ENCODE results near the gene ETFB. TPM values are rescaled to one million over a fixed set of nuclear protein-coding genes. Genes with fewer than 3 reads are reported as not detected.

Gene ETFB
- total RNA-seq, 1 donor from 2014 or later, result 41.2 TPM

- DNase-seq (ENCODE audit: low spot score in 2 of 2), result no peak
- no peak for FAIRE-seq
Measured at GRCh38 chr19:51301266-51301665, 64.9 kb downstream of the ETFB start.

- no peak for DNase-seq (ENCODE audit: low spot score in 2 of 2)
- no peak for FAIRE-seq
Measured at GRCh38 chr19:51297406-51297805, 68.8 kb downstream of the ETFB start.

DNA sequence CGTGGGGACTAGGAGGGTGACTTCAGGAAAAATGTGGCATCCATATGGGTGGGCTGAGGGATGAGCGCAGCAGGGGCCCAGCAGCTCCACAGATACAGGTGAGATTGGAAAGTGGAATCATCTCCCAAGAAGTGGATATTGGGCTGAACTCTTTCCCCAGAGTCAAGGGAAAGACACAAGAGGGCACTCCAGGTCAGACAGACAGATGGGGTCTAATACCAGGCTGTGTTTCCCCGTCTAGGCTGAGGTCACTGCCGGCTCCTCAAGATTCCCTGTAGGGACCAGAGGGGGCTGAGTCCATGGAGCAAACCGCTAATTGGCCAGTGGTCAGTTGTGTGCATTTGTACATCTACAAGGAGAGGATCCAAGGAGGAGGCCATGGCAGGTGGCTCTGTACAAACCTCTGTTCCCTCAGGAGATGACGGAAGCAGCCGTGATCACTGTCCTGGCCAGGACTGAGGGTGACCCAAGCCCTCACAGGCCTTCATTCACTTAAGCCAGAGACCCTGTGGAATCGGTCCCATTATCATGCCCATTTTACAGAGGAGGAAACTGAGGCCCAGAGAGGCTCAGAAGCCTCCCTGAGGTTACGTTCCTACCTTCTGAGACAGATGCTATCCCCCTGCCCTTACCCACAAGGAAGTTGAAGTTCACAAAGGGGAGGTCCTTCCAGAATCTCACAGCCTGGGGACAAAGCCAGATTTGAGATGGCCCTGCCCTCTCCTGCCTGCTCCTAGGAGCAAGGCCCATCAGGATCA, 69.7 kb downstream of the ETFB start:
- no peak for DNase-seq (ENCODE audit: low spot score in 2 of 2)
- FAIRE-seq, result no peak

- no peak for DNase-seq (ENCODE audit: low spot score in 2 of 2)
- FAIRE-seq, result no peak
Measured at GRCh38 chr19:51295382-51296126, 70.6 kb downstream of the ETFB start.

Other genes starting within 250 kb of the ETFB start
- 0.41 TPM for gene SIGLEC9, start 241.5 kb downstream of the ETFB start, total RNA-seq
- gene SIGLEC7, start 224.1 kb downstream of the ETFB start, total RNA-seq, result under 0.01 TPM
- gene CD33, start 141.3 kb downstream of the ETFB start, total RNA-seq, result 0.41 TPM
- gene SIGLECL1, start 115.3 kb downstream of the ETFB start, total RNA-seq, result not detected
- 4.1 TPM for gene IGLON5, start 54.7 kb downstream of the ETFB start, total RNA-seq
- 0.41 TPM for gene VSIG10L, start 24.2 kb downstream of the ETFB start, total RNA-seq
- gene CLDND2, start 2.6 kb upstream of the ETFB start, total RNA-seq, result not detected
- not detected for gene NKG7, start 6.3 kb upstream of the ETFB start, total RNA-seq
- gene LIM2, start 21.6 kb upstream of the ETFB start, total RNA-seq, result not detected
- gene C19orf84, start 24.2 kb upstream of the ETFB start, total RNA-seq, result not detected
- 1.2 TPM for gene SIGLEC10, start 51.3 kb upstream of the ETFB start, total RNA-seq
- gene SIGLEC8, start 92.1 kb upstream of the ETFB start, total RNA-seq, result 0.82 TPM
- gene CEACAM18, start 112.2 kb upstream of the ETFB start, total RNA-seq, result not detected
- gene SIGLEC12, start 135.4 kb upstream of the ETFB start, total RNA-seq, result not detected
- not detected for gene SIGLEC6, start 165.3 kb upstream of the ETFB start, total RNA-seq
- gene ZNF175, start 204.9 kb upstream of the ETFB start, total RNA-seq, result 7.3 TPM

Data from frontal cortex (tissue), 4 donors.